Neutrophil (primary cell): ENCODE results near the gene HIGD1A.

Experiments
- H3K27ac ChIP-seq: fragments of 200-600 bp; sonication (generic); 2 replicates; pipeline ENCODE4 v1.5.1; 2016; ENCODE audit warnings: mild to moderate bottlenecking, moderate library complexity
- H3K27me3 ChIP-seq: fragments of 200-600 bp; sonication (generic); 2 replicates; pipeline ENCODE4 v1.6.0; 2016; ENCODE audit warnings: mild to moderate bottlenecking
- H3K36me3 ChIP-seq: fragments of 200-600 bp; sonication (generic); 2 replicates; pipeline ENCODE4 v1.5.1; 2017
- H3K4me1 ChIP-seq, 2 experiments: fragments of 200-600 bp in 1 of 2; sonication (generic) in 1 of 2; 1 replicate in 1 of 2; 2 replicates in 1 of 2; pipeline versions ENCODE4 v1.5.1 to v1.6.1; 2013 to 2016; ENCODE audit warnings: low read depth in 1 of 2, low read length in 1 of 2, mild to moderate bottlenecking in 1 of 2, moderate library complexity in 1 of 2; ENCODE audit not compliant: control insufficient read depth in 1 of 2, insufficient read depth in 1 of 2
- H3K4me3 ChIP-seq, 2 experiments: fragments of 200-600 bp in 1 of 2; sonication (generic) in 1 of 2; 1 replicate in 1 of 2; 2 replicates in 1 of 2; pipeline ENCODE4 v1.5.1; 2013 to 2016; ENCODE audit warnings: low read depth in 1 of 2, low read length in 1 of 2, mild to moderate bottlenecking in 1 of 2, moderate library complexity in 1 of 2
- H3K9me3 ChIP-seq: fragments of 200-600 bp; sonication (generic); 2 replicates; pipeline ENCODE4 v1.5.1; 2016
- TF ChIP-seq, protein P1 (sequence below): fragments of 200-600 bp; sonication (generic); IDR thresholded peaks from 2 replicates; pipeline ENCODE4 v1.5.1; 2016; ENCODE audit warnings: antibody characterized with exemption

HIGD1A gene

DNA sequence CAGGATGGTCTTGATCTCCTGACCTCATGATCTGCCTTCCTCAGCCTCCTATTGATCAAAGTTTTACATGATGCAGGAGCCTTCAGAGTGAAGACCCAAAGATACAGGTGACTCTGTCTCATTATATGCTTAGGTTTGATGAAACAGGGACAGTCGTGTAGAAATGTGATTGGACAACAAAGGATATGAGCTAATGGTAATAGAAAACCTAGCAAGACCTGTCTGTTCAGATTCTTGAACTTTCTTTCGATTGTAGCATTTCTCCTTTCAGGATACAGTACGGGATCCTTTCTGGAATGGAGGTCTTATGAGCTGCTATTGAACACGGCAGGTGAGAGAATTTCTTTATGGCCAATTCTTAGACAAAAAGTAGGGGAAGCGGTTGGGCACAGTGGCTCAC lies 4.9 kb upstream of the HIGD1A start, which contains the start of gene ACKR2:
Gene ACKR2, plus strand, starts transcription at position 244 of the 400 bp plus-strand sequence. CDS start 55,058 bp downstream, outside the sequence.
- H3K9me3 ChIP-seq = no peaks in the 10 kb centered on the region
- TF ChIP-seq, protein P1, sequence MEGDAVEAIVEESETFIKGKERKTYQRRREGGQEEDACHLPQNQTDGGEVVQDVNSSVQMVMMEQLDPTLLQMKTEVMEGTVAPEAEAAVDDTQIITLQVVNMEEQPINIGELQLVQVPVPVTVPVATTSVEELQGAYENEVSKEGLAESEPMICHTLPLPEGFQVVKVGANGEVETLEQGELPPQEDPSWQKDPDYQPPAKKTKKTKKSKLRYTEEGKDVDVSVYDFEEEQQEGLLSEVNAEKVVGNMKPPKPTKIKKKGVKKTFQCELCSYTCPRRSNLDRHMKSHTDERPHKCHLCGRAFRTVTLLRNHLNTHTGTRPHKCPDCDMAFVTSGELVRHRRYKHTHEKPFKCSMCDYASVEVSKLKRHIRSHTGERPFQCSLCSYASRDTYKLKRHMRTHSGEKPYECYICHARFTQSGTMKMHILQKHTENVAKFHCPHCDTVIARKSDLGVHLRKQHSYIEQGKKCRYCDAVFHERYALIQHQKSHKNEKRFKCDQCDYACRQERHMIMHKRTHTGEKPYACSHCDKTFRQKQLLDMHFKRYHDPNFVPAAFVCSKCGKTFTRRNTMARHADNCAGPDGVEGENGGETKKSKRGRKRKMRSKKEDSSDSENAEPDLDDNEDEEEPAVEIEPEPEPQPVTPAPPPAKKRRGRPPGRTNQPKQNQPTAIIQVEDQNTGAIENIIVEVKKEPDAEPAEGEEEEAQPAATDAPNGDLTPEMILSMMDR = no peak
- H3K4me3 ChIP-seq = no peak within 1 kb of the TSS
- peaks cover 11 to 16% of the 10 kb centered on the region in 2 experiments for H3K4me1 ChIP-seq
- H3K36me3 ChIP-seq = no peaks in the 10 kb centered on the region
- H3K27me3 ChIP-seq = peaks cover 40% of the 10 kb centered on the region
- H3K27ac ChIP-seq = no peak within 1 kb of the TSS

DNA sequence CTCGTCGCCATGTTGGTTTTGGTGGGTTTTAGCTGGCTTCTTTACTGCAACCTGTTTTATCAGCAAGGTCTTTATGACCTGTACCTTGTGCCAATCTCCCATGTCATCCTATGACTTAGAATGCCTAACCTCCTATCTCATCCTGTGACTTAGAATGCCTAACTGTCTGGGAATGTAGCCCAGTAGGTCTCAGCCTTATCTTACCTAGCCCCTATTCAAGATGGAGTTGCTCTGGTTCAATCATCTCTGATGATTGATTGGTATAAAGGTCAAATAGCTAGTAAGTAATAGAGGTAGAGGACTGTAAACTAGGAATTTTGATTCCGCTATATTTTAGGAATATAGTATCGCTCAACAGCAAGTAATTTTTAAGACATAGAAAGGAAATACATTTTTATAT lies 3.6 kb upstream of the HIGD1A start:
- H3K4me1 ChIP-seq = peaks cover 23 to 24% of the 10 kb centered on the region in 2 experiments
- no peaks in the 10 kb centered on the region for H3K9me3 ChIP-seq
- H3K27ac ChIP-seq = no peak overlapping the region
- H3K36me3 ChIP-seq = no peaks in the 10 kb centered on the region
- TF ChIP-seq, protein P1 = no peak
- peaks cover 47% of the 10 kb centered on the region for H3K27me3 ChIP-seq
- no peak overlapping the region for H3K4me3 ChIP-seq

- TF ChIP-seq, protein P1 = no peak
- Histone ChIP-seq H3K27me3 (peaks cover 48% of the 10 kb centered on the region), H3K27ac (no peak overlapping the region), H3K36me3 (no peaks in the 10 kb centered on the region), H3K4me1 (peaks cover 18 to 20% of the 10 kb centered on the region in 2 experiments), H3K4me3 (peak overlapping the region; percentile 75 to 90), H3K9me3 (no peaks in the 10 kb centered on the region)
Observed at GRCh38 chr3:42805141-42805821, 991 bp upstream of the HIGD1A start.

DNA sequence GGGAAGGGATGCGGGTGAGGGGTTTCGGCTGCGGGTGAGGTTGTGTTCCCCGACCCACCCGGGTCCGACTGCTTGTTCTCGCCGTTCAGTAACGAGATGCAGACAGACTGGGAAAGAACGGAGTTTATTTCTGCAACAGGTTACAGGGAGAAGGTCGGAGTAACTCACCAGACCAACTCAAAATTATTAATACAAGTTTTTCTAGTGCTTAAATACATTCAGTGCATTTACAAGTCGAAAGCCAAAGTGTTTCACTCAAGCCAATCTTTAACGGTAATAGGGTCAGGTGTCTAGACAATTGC lies 492 bp upstream of the HIGD1A start:
- Histone ChIP-seq H3K27ac (peak overlapping the region; percentile 86), H3K4me3 (peak overlapping the region; percentile 75 to 90), H3K9me3 (no peaks in the 10 kb centered on the region)

GRCh38 chr3:42803414-42804105 lies 730 bp downstream of the HIGD1A start:
- TF ChIP-seq, protein P1 = no peak
- peak overlapping the region; percentile 75 to 90 for H3K4me3 ChIP-seq

More for the DNA sequence above, 492 bp upstream of the HIGD1A start:
- peaks cover 18 to 20% of the 10 kb centered on the region in 2 experiments for H3K4me1 ChIP-seq
- H3K27me3 ChIP-seq = peaks cover 48% of the 10 kb centered on the region
- H3K36me3 ChIP-seq = no peaks in the 10 kb centered on the region
- TF ChIP-seq, protein P1 = no peak

More at GRCh38 chr3:42803414-42804105, 730 bp downstream of the HIGD1A start:
- Histone ChIP-seq H3K9me3 (no peaks in the 10 kb centered on the region), H3K4me1 (peaks cover 18 to 20% of the 10 kb centered on the region in 2 experiments), H3K36me3 (no peaks in the 10 kb centered on the region), H3K27ac (peak overlapping the region; percentile 86), H3K27me3 (peaks cover 47% of the 10 kb centered on the region)
